Measurements from ENCODE around the gene STOML2. TPM values are rescaled to one million over a fixed set of nuclear protein-coding genes. Genes with fewer than 3 reads are reported as not detected.

STOML2 gene
- total and polyA plus RNA-seq, 9 of the 15 experiments (the other 6 are each of a cell fraction or from before 2014, with no cell fraction given) = 110 to 220 (median 174) TPM

DNA sequence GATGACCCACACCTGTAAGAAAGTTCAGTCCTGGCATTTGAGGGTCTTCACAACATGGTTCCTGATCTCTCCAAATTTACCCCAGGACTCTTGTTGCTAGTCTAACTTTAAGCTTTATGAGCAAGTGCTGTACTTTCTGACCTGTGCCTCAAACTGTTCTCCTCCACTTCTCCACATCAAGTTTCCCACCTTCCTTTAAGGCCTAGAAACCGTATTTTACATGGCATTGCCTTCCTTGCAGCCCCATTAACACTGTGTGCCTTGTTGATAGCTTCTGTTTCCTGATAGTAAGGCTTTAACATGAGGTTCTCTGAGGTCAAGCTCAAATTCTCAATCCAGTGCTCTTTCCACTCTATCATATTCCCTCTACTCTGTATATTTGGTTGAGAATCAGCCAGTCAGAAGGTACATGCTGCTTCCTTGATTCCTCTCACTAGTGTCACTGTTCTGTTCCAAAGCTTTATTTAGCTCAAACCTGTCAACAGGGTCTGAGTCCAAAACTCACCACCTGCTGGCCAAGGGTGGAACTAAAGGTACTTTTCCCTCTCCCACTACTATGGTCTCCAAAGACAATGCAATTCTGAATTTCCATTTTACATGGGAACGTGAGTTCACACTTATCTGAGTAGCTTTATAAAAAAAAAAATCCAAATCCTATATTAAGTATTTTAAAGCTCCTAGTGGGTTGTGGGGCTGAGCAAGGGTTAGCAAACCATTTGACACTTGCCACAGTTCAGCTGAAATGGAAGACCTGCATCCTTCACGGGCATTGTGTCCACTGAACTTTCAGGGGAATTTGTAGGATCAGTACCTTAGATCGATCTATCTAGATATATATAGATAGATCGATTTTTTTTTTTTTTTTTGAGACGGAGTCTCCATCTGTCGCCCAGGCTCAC lies 51.6 kb downstream of the STOML2 start (continued):
- TF ChIP-seq, protein P1, sequence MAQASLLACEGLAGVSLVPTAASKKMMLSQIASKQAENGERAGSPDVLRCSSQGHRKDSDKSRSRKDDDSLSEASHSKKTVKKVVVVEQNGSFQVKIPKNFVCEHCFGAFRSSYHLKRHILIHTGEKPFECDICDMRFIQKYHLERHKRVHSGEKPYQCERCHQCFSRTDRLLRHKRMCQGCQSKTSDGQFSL (CRISPR knock-in tag; IDR thresholded peaks at IDR 0.05) = no peak
- TF ChIP-seq, protein P1 (tag; IDR thresholded peaks at IDR 0.05) = no peak
- TF ChIP-seq SMC3 (conservative IDR thresholded peaks at IDR 0.05; ENCODE audit: insufficient read depth, low read depth, low read length) (peak; percentile 54; the same call in 1 of the 2 replicates), NFIC (IDR thresholded peaks at IDR 0.05) (peak; percentile 17; the same call in 1 of the 2 replicates), FOXK2 (conservative IDR thresholded peaks at IDR 0.05 in 1 of 2, IDR thresholded peaks at IDR 0.05 in 1 of 2; ENCODE audit: low read depth in 2 of 2) (peak; percentile 53 to 76; a peak in 3 of 4 replicates)
- TF ChIP-seq, protein P2, sequence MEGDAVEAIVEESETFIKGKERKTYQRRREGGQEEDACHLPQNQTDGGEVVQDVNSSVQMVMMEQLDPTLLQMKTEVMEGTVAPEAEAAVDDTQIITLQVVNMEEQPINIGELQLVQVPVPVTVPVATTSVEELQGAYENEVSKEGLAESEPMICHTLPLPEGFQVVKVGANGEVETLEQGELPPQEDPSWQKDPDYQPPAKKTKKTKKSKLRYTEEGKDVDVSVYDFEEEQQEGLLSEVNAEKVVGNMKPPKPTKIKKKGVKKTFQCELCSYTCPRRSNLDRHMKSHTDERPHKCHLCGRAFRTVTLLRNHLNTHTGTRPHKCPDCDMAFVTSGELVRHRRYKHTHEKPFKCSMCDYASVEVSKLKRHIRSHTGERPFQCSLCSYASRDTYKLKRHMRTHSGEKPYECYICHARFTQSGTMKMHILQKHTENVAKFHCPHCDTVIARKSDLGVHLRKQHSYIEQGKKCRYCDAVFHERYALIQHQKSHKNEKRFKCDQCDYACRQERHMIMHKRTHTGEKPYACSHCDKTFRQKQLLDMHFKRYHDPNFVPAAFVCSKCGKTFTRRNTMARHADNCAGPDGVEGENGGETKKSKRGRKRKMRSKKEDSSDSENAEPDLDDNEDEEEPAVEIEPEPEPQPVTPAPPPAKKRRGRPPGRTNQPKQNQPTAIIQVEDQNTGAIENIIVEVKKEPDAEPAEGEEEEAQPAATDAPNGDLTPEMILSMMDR (IDR thresholded peaks at IDR 0.05 in 2 of 3, conservative IDR thresholded peaks at IDR 0.05 in 1 of 3; ENCODE audit: insufficient read depth in 2 of 3, low read depth in 1 of 3, low read length in 3 of 3) = peak; percentile 68 to 71 (median 70)
- TF ChIP-seq, protein P3, sequence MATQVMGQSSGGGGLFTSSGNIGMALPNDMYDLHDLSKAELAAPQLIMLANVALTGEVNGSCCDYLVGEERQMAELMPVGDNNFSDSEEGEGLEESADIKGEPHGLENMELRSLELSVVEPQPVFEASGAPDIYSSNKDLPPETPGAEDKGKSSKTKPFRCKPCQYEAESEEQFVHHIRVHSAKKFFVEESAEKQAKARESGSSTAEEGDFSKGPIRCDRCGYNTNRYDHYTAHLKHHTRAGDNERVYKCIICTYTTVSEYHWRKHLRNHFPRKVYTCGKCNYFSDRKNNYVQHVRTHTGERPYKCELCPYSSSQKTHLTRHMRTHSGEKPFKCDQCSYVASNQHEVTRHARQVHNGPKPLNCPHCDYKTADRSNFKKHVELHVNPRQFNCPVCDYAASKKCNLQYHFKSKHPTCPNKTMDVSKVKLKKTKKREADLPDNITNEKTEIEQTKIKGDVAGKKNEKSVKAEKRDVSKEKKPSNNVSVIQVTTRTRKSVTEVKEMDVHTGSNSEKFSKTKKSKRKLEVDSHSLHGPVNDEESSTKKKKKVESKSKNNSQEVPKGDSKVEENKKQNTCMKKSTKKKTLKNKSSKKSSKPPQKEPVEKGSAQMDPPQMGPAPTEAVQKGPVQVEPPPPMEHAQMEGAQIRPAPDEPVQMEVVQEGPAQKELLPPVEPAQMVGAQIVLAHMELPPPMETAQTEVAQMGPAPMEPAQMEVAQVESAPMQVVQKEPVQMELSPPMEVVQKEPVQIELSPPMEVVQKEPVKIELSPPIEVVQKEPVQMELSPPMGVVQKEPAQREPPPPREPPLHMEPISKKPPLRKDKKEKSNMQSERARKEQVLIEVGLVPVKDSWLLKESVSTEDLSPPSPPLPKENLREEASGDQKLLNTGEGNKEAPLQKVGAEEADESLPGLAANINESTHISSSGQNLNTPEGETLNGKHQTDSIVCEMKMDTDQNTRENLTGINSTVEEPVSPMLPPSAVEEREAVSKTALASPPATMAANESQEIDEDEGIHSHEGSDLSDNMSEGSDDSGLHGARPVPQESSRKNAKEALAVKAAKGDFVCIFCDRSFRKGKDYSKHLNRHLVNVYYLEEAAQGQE (IDR thresholded peaks at IDR 0.05; ENCODE audit: borderline replicate concordance) = peak; percentile 54
- TF ChIP-seq, protein P3 (CRISPR knock-in tag; IDR thresholded peaks at IDR 0.05; ENCODE audit: low read depth) = no peak
- TF ChIP-seq, protein P4, sequence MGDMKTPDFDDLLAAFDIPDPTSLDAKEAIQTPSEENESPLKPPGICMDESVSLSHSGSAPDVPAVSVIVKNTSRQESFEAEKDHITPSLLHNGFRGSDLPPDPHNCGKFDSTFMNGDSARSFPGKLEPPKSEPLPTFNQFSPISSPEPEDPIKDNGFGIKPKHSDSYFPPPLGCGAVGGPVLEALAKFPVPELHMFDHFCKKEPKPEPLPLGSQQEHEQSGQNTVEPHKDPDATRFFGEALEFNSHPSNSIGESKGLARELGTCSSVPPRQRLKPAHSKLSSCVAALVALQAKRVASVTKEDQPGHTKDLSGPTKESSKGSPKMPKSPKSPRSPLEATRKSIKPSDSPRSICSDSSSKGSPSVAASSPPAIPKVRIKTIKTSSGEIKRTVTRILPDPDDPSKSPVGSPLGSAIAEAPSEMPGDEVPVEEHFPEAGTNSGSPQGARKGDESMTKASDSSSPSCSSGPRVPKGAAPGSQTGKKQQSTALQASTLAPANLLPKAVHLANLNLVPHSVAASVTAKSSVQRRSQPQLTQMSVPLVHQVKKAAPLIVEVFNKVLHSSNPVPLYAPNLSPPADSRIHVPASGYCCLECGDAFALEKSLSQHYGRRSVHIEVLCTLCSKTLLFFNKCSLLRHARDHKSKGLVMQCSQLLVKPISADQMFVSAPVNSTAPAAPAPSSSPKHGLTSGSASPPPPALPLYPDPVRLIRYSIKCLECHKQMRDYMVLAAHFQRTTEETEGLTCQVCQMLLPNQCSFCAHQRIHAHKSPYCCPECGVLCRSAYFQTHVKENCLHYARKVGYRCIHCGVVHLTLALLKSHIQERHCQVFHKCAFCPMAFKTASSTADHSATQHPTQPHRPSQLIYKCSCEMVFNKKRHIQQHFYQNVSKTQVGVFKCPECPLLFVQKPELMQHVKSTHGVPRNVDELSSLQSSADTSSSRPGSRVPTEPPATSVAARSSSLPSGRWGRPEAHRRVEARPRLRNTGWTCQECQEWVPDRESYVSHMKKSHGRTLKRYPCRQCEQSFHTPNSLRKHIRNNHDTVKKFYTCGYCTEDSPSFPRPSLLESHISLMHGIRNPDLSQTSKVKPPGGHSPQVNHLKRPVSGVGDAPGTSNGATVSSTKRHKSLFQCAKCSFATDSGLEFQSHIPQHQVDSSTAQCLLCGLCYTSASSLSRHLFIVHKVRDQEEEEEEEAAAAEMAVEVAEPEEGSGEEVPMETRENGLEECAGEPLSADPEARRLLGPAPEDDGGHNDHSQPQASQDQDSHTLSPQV (IDR thresholded peaks at IDR 0.05) = 0 out of 2 replicates have a peak, but pooled peaks have one; percentile 44
